Mammary epithelial cell (primary cell): ENCODE results near the gene KIF5C.

Experiments
- CTCF ChIP-seq, 2 donors: IDR thresholded peaks in 1 of 2; conservative IDR thresholded peaks in 1 of 2; 2 replicates each; pipeline ENCODE4 v1.5.1; 2011 to 2012; ENCODE audit warnings: inconsistent platforms in 2 of 2, low read length in 2 of 2, mild to moderate bottlenecking in 2 of 2, control low read depth in 1 of 2, low read depth in 1 of 2; ENCODE audit not compliant: insufficient read depth in 1 of 2; ENCODE audit errors: extremely low read depth in 1 of 2
- EZH2 ChIP-seq: IDR thresholded peaks from 2 replicates; pipeline ENCODE4 v1.6.1; 2012; ENCODE audit warnings: low read length, inconsistent platforms, borderline replicate concordance

- TF ChIP-seq CTCF (conservative IDR thresholded peaks at IDR 0.05 in 1 of 2, IDR thresholded peaks at IDR 0.05 in 1 of 2; ENCODE audit: extremely low read depth in 1 of 2, insufficient read depth in 1 of 2, low read depth in 1 of 2, low read length in 2 of 2) (no peak), EZH2 (no peak)
Observed at GRCh38 chr2:148974095-148974494, 99.1 kb downstream of the KIF5C start.
